KOPT-K1 (cell line): ENCODE results near the gene PDE4DIP.
"Not testable (repeated sequence)": the region's sequence is repeated elsewhere in the genome, so short reads cannot be mapped to it uniquely, and the experiment has no call there.

ENCODE experiments used
- H3K27ac ChIP-seq: fragments of 200-600 bp; sonication (generic); 2 replicates; pipeline ENCODE4 v1.5.1; 2016; ENCODE audit warnings: antibody characterized with exemption, mild to moderate bottlenecking, low read depth, low read length; ENCODE audit not compliant: poor library complexity, severe bottlenecking
- H3K36me3 ChIP-seq: fragments of 200-600 bp; sonication (generic); 2 replicates; pipeline ENCODE4 v1.5.1; 2017; ENCODE audit warnings: antibody characterized with exemption, mild to moderate bottlenecking, low read length, moderate library complexity; ENCODE audit not compliant: insufficient read depth
- H3K9me3 ChIP-seq: fragments of 200-600 bp; sonication (generic); 2 replicates; pipeline ENCODE4 v1.5.1; 2017; ENCODE audit warnings: antibody characterized with exemption, low read length, mild to moderate bottlenecking; ENCODE audit not compliant: insufficient read depth, poor library complexity, severe bottlenecking

The PDE4DIP gene

GRCh38 chr1:148844220-148844619 is at the start of gene PDE4DIP:
Gene PDE4DIP (plus strand): TSS chr1:148844428. CDS start chr1:148844775, 347 bp downstream.
- not testable (repeated sequence) for H3K36me3 ChIP-seq, H3K27ac ChIP-seq, H3K9me3 ChIP-seq

GRCh38 chr1:148808268-148808928 is 35.8 kb upstream of the PDE4DIP start:
- H3K27ac ChIP-seq, H3K9me3 ChIP-seq, H3K36me3 ChIP-seq: not testable (repeated sequence)

- not testable (repeated sequence) for H3K36me3 ChIP-seq, H3K27ac ChIP-seq, H3K9me3 ChIP-seq
Measured at GRCh38 chr1:148808929-148809283, 35.3 kb upstream of the PDE4DIP start.

GRCh38 chr1:148822180-148822579 is 22.0 kb upstream of the PDE4DIP start:
- not testable (repeated sequence) for H3K36me3 ChIP-seq, H3K27ac ChIP-seq, H3K9me3 ChIP-seq

GRCh38 chr1:148823822-148824221 is 20.4 kb upstream of the PDE4DIP start:
- not testable (repeated sequence) for H3K36me3 ChIP-seq, H3K9me3 ChIP-seq, H3K27ac ChIP-seq

- H3K9me3 ChIP-seq, result not testable (repeated sequence)
Measured at GRCh38 chr1:148825029-148825428, 19.2 kb upstream of the PDE4DIP start.

GRCh38 chr1:148828531-148828930 is 15.7 kb upstream of the PDE4DIP start:
- not testable (repeated sequence) for H3K27ac ChIP-seq, H3K9me3 ChIP-seq, H3K36me3 ChIP-seq

More at GRCh38 chr1:148825029-148825428, 19.2 kb upstream of the PDE4DIP start:
- not testable (repeated sequence) for H3K27ac ChIP-seq, H3K36me3 ChIP-seq

- H3K36me3 ChIP-seq, H3K9me3 ChIP-seq, H3K27ac ChIP-seq: not testable (repeated sequence)
Measured at GRCh38 chr1:148828962-148829361, 15.3 kb upstream of the PDE4DIP start.

- not testable (repeated sequence) for H3K36me3 ChIP-seq, H3K27ac ChIP-seq, H3K9me3 ChIP-seq
Measured at GRCh38 chr1:148829365-148829764, 14.9 kb upstream of the PDE4DIP start.

GRCh38 chr1:148841262-148841661 is 3.0 kb upstream of the PDE4DIP start:
- not testable (repeated sequence) for H3K36me3 ChIP-seq, H3K27ac ChIP-seq, H3K9me3 ChIP-seq

- H3K27ac ChIP-seq, H3K9me3 ChIP-seq, H3K36me3 ChIP-seq: not testable (repeated sequence)
Measured at GRCh38 chr1:148844651-148845050, 423 bp downstream of the PDE4DIP start.

GRCh38 chr1:148845068-148845467 is 840 bp downstream of the PDE4DIP start:
- not testable (repeated sequence) for H3K27ac ChIP-seq, H3K36me3 ChIP-seq, H3K9me3 ChIP-seq

- H3K9me3 ChIP-seq, H3K36me3 ChIP-seq: not testable (repeated sequence)
Measured at GRCh38 chr1:148850347-148850746, 6.1 kb downstream of the PDE4DIP start.

GRCh38 chr1:148850840-148851239 is 6.6 kb downstream of the PDE4DIP start:
- not testable (repeated sequence) for H3K27ac ChIP-seq, H3K36me3 ChIP-seq, H3K9me3 ChIP-seq

More at GRCh38 chr1:148850347-148850746, 6.1 kb downstream of the PDE4DIP start:
- not testable (repeated sequence) for H3K27ac ChIP-seq

GRCh38 chr1:148851684-148852083 is 7.5 kb downstream of the PDE4DIP start:
- H3K27ac ChIP-seq, H3K36me3 ChIP-seq, H3K9me3 ChIP-seq: not testable (repeated sequence)

- not testable (repeated sequence) for H3K9me3 ChIP-seq
Measured at GRCh38 chr1:148853363-148853762, 9.1 kb downstream of the PDE4DIP start.

More at GRCh38 chr1:148853363-148853762, 9.1 kb downstream of the PDE4DIP start:
- H3K36me3 ChIP-seq, H3K27ac ChIP-seq: not testable (repeated sequence)
